SU-DHL-6 (cell line): ENCODE results near the gene ANXA9.

ENCODE experiments used
- EZH2phosphoT487 ChIP-seq: fragments of 200-600 bp; sonication (generic), shearing (Covaris generic); conservative IDR thresholded peaks from 2 replicates; pipeline ENCODE4 v1.6.1; 2018; ENCODE audit warnings: mild to moderate bottlenecking, antibody characterized with exemption, low read length, moderate library complexity, mixed read lengths
- TF ChIP-seq, protein P1 (sequence below): fragments of 200-600 bp; sonication (generic); IDR thresholded peaks from one replicate; pipeline ENCODE4 v1.5.1; 2017; ENCODE audit warnings: antibody characterized with exemption, mild to moderate bottlenecking, low read length, moderate library complexity; ENCODE audit not compliant: insufficient read depth, poor library complexity, severe bottlenecking

DNA sequence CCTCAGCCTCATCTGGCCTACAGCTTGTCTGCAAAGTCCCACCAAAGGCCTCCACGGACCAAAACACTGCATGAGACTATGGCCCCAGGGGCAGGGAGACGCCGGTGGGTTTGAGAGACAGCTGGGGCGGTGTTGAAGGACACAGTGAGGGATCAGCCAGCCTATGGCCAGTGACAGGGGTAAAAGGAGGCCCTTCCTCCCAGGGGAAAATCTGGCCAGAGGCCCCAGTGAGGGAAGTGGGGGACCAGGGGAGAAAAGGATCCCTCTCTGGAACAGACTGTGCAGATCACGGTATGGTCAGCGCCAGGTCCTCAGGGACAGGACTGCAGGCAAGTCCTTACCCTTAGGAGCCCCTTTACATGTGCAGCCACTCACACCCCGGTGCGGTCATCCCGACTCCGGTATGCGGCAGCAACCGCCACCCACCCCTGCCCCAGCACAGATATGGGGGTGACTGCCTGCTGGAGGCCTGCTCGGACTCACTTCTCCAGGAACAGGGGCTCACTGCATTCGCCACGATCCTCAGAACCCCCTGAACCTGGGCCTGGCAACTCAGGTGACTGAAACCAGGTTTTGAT, 8.7 kb upstream of the ANXA9 start:
- TF ChIP-seq, protein P1, sequence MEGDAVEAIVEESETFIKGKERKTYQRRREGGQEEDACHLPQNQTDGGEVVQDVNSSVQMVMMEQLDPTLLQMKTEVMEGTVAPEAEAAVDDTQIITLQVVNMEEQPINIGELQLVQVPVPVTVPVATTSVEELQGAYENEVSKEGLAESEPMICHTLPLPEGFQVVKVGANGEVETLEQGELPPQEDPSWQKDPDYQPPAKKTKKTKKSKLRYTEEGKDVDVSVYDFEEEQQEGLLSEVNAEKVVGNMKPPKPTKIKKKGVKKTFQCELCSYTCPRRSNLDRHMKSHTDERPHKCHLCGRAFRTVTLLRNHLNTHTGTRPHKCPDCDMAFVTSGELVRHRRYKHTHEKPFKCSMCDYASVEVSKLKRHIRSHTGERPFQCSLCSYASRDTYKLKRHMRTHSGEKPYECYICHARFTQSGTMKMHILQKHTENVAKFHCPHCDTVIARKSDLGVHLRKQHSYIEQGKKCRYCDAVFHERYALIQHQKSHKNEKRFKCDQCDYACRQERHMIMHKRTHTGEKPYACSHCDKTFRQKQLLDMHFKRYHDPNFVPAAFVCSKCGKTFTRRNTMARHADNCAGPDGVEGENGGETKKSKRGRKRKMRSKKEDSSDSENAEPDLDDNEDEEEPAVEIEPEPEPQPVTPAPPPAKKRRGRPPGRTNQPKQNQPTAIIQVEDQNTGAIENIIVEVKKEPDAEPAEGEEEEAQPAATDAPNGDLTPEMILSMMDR: no peak
- TF ChIP-seq EZH2phosphoT487: no peak
